Upper lobe of left lung (tissue), 4 donors: ENCODE results near the gene EXOC2.

Experiments
- EP300 ChIP-seq, 4 donors: sonication (generic); formaldehyde crosslinking; IDR thresholded peaks; one replicate each; pipeline ENCODE4 v1.5.1; 2017; ENCODE audit warnings: antibody characterized with exemption in 4 of 4, control low read depth in 2 of 4
- POLR2A ChIP-seq, 4 donors: fragments of 450-650 bp; IDR thresholded peaks; one replicate each; pipeline ENCODE4 v1.5.1; 2016 to 2017; ENCODE audit warnings: antibody characterized with exemption in 4 of 4, mild to moderate bottlenecking in 2 of 4
- POLR2AphosphoS5 ChIP-seq, 2 donors: sonication (generic); formaldehyde crosslinking; IDR thresholded peaks; one replicate each; pipeline ENCODE4 v1.5.1; 2017; ENCODE audit warnings: antibody characterized with exemption in 2 of 2
- TF ChIP-seq, protein P1 (sequence below), 6 experiments: fragments of 450-650 bp in 4 of 6; fragments of 200-600 bp in 2 of 6; sonication (generic) in 2 of 6; IDR thresholded peaks; one replicate each; pipeline ENCODE4 v1.5.1; 2016 to 2019; ENCODE audit warnings: antibody characterized with exemption in 6 of 6

DNA sequence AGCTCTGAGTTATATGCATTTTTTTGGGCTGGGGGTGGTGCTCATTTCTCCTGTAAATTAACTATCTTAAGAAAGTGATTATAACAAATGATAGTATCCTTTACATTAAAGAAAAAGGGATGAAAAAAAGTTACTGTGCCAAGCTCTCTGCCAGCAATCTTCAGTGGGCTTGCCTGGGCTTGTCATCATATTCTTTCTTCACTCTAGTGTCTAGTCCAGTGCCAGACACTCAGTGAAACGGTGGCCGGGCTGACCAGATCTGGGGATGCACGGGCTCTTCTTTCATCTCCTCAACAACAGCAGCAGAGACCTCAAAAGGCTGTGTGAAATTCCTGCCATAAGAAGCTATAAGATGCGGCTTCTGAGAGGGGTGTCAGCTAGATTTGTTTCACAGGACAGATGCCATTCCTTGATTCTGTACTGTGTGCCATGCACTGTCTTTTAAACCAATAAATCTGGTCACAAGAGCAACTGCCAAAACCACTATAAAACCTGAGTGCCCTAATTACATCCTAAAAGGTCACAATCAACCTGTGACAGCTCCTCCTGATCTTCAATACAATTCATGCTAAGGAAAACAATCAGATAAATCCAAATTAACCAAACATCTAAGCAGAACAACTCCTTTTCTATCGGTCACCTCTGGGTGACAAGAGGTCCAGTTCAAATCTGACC lies 12.1 kb downstream of the EXOC2 start:
- TF ChIP-seq, protein P1, sequence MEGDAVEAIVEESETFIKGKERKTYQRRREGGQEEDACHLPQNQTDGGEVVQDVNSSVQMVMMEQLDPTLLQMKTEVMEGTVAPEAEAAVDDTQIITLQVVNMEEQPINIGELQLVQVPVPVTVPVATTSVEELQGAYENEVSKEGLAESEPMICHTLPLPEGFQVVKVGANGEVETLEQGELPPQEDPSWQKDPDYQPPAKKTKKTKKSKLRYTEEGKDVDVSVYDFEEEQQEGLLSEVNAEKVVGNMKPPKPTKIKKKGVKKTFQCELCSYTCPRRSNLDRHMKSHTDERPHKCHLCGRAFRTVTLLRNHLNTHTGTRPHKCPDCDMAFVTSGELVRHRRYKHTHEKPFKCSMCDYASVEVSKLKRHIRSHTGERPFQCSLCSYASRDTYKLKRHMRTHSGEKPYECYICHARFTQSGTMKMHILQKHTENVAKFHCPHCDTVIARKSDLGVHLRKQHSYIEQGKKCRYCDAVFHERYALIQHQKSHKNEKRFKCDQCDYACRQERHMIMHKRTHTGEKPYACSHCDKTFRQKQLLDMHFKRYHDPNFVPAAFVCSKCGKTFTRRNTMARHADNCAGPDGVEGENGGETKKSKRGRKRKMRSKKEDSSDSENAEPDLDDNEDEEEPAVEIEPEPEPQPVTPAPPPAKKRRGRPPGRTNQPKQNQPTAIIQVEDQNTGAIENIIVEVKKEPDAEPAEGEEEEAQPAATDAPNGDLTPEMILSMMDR (IDR thresholded peaks at IDR 0.05): no peak
- TF ChIP-seq POLR2A (IDR thresholded peaks at IDR 0.05) (no peak), POLR2AphosphoS5 (IDR thresholded peaks at IDR 0.05) (no peak), EP300 (IDR thresholded peaks at IDR 0.05) (no peak)
